Mucosa of gallbladder (tissue), 1 donor: ENCODE measurements around the gene AMPD3. TPM values are rescaled to one million over a fixed set of nuclear protein-coding genes. Genes with fewer than 3 reads are reported as not detected.

Source experiments
- DNase-seq: peaks from one replicate; pipeline ENCODE4 v3.0.0-alpha.2; 2020; ENCODE audit warnings: low spot score
- total RNA-seq: library from RNA; stranded (reverse); gene quantifications from one replicate; pipeline ENCODE4 v1.2.1, GENCODE V29; 2021
- donor health status: DM: no; HTN: no; CAD: no.

AMPD3 gene
- total RNA-seq, 1 donor from 2014 or later: 17.6 TPM

GRCh38 chr11:10537600-10537999 is 82.5 kb downstream of the AMPD3 start:
- no peak for DNase-seq

- DNase-seq: no peak
These were observed 83.9 kb downstream of the AMPD3 start for GRCh38 chr11:10538924-10539323.

- DNase-seq: no peak
These were observed 84.3 kb downstream of the AMPD3 start for GRCh38 chr11:10539339-10539738.

GRCh38 chr11:10540546-10540914 is 85.5 kb downstream of the AMPD3 start:
- DNase-seq: peak; percentile 23

GRCh38 chr11:10540915-10541560 is 86.0 kb downstream of the AMPD3 start, which contains the start of gene RNF141:
Gene RNF141, minus strand, starts transcription at chr11:10541187. Its CDS starts 7,029 bp downstream, at chr11:10534158.
- peak; percentile 96 for DNase-seq

- no peak for DNase-seq
These were observed 86.5 kb downstream of the AMPD3 start for GRCh38 chr11:10541561-10541930.

GRCh38 chr11:10542776-10543175 is 87.7 kb downstream of the AMPD3 start:
- no peak for DNase-seq

- DNase-seq: no peak
These were observed 88.7 kb downstream of the AMPD3 start for GRCh38 chr11:10543782-10544181.

- DNase-seq: no peak
These were observed 89.7 kb downstream of the AMPD3 start for GRCh38 chr11:10544491-10545465.

GRCh38 chr11:10550503-10551289 is 95.6 kb downstream of the AMPD3 start:
- DNase-seq: no peak

- no peak for DNase-seq
These were observed 96.2 kb downstream of the AMPD3 start for GRCh38 chr11:10551290-10551592.

GRCh38 chr11:10551845-10552352 is 96.8 kb downstream of the AMPD3 start:
- DNase-seq: no peak

GRCh38 chr11:10556590-10556989 is 101.5 kb downstream of the AMPD3 start:
- no peak for DNase-seq

Other genes starting within 250 kb of the AMPD3 start
- 53.1 TPM for gene SBF2, start 161.0 kb upstream of the AMPD3 start, total RNA-seq
- 27.2 TPM for gene ADM, start 150.2 kb upstream of the AMPD3 start, total RNA-seq
- gene RNF141, start 85.9 kb downstream of the AMPD3 start, total RNA-seq: 45.1 TPM
- gene LYVE1, start 113.4 kb downstream of the AMPD3 start, total RNA-seq: 19.7 TPM
- gene IRAG1, start 238.5 kb downstream of the AMPD3 start, total RNA-seq: 112 TPM